K562 (cell line): ENCODE data around the gene ZNF428. TPM values are rescaled to one million over a fixed set of nuclear protein-coding genes. Genes with fewer than 3 reads are reported as not detected.

Experiments
- ADNP ChIP-seq: fragments of 200-800 bp; sonication (Bioruptor generic); IDR thresholded peaks from 2 replicates; pipeline ENCODE4 v1.6.1; 2016; ENCODE audit warnings: missing genetic modification characterization, missing compliant biosample characterization
- GTF3C2 ChIP-seq: IDR thresholded peaks from 3 replicates; pipeline ENCODE4 v1.6.1; 2011; ENCODE audit warnings: borderline replicate concordance, mild to moderate bottlenecking, moderate library complexity; ENCODE audit not compliant: insufficient read length; ENCODE audit errors: extremely low read depth
- KLF13 ChIP-seq: fragments of 450-650 bp; IDR thresholded peaks from 2 replicates; pipeline ENCODE4 v1.6.1; 2016; ENCODE audit warnings: missing genetic modification characterization, low read depth, mild to moderate bottlenecking, missing compliant biosample characterization, moderate library complexity, borderline replicate concordance
- RBM25 ChIP-seq: fragments of 200-400 bp; formaldehyde crosslinking; IDR thresholded peaks from 2 replicates; pipeline ENCODE4 v1.6.1; 2018; ENCODE audit warnings: low read length, low read depth, moderate library complexity; ENCODE audit not compliant: severe bottlenecking
- SMARCA5 ChIP-seq: fragments of 450-650 bp; IDR thresholded peaks from 2 replicates; pipeline ENCODE4 v1.6.1; 2016
- SMARCB1 ChIP-seq: IDR thresholded peaks from 2 replicates; pipeline ENCODE4 v1.6.1; 2011; ENCODE audit warnings: improper control_type of control experiment, low read depth; ENCODE audit not compliant: insufficient read length
- TAL1 ChIP-seq: fragments of 450-650 bp; IDR thresholded peaks from 2 replicates; pipeline ENCODE4 v1.6.1; 2016; ENCODE audit warnings: mild to moderate bottlenecking
- ZNF184 ChIP-seq: sonication (generic); formaldehyde crosslinking; IDR thresholded peaks from 2 replicates; pipeline ENCODE4 v1.5.0; 2020; ENCODE audit warnings: missing genetic modification reagents
- polyA plus RNA-seq, 8 experiments: library from polyadenylated mRNA; depleted of rRNA in 4 of 8; stranded (reverse) in 5 of 8; unstranded in 3 of 8; fragments of >200 nt; fragmentation: Nextera tagmentation in 2 of 8; fragmentation: Illumina TruSeq in 1 of 8; extraction: Ambion mirVana in 2 of 8; extraction: Trizol in 1 of 8; gene quantifications; 2 replicates each; pipeline versions ENCODE4 v1.2.1 to v1.2.3, GENCODE V29; 2011 to 2014; ENCODE audit warnings: inconsistent platforms in 1 of 8, missing spikeins in 1 of 8
- total RNA-seq, 7 experiments: library from RNA; depleted of rRNA in 6 of 7; stranded (reverse); fragments of >200 nt in 6 of 7; fragmentation: Illumina TruSeq in 2 of 7; extraction: Trizol in 2 of 7; gene quantifications; 2 replicates each; pipeline versions ENCODE4 v1.2.1 to v1.2.3, GENCODE V29; 2011 to 2021; ENCODE audit warnings: low replicate concordance in 1 of 7
- TF ChIP-seq, protein P1 (sequence below): sonication (generic); formaldehyde crosslinking; IDR thresholded peaks from 2 replicates; pipeline ENCODE4 v1.8.0; 2022; ENCODE audit warnings: mild to moderate bottlenecking, missing genetic modification reagents
- TF ChIP-seq, protein P2 (sequence below), 2 experiments: fragments of 450-650 bp in 1 of 2; sonication (generic) in 1 of 2; formaldehyde crosslinking in 1 of 2; IDR thresholded peaks; 2 replicates each; pipeline versions ENCODE4 v1.7.1 to v1.9.0; 2016 to 2022; ENCODE audit warnings: inconsistent platforms in 1 of 2, mild to moderate bottlenecking in 1 of 2, missing genetic modification reagents in 1 of 2

ZNF428 gene
- total and polyA plus RNA-seq, 9 of the 15 experiments (the other 6 are each of a cell fraction or from before 2014, with no cell fraction given): 0.15 to 85.7 (median 15.9) TPM

DNA sequence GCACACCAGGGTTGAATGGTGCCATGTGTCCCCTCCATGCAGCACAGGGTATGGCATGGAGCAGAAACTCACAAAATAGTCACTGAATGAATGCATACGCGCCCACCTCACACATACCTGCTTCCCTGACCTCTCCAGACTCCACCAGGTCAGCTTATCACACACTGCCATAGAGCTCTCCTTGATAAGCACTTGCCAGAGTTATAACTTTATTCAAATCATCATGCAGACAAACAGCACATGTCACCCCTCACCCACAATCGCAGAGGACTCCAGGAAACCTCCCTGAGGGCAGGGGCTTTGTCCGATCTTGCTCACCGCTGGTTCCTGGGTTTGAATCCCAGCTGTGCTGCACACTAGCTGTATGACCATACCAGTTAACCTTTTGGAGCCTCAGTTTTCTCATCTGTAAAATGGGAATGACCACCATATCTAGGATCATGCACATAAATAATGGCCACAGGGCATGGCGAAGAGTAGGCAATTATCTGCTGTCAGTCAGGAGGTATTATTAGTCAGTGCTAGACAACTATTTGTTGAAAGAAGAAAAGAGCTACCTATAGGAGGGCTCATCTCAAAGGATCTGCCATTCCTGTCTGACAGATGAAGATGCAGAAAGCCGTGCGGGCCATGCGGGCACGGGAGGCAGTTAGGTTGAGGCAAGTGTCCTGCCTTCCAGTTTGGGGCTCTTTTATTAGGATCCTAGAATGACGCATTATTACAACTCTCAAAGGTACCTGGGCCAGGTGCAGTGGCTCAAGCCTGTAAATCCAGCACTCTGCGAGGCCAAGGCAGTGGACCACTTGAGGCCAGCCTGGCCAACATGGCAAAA, 58.1 kb downstream of the ZNF428 start (continued):
- TF ChIP-seq KLF13 (no peak), ZNF184 (CRISPR knock-in tag) (no peak), SMARCA5 (peak; percentile 80), SMARCB1 (no peak), RBM25 (peak; percentile 86), TAL1 (0 out of 2 replicates have a peak, but pooled peaks have one; percentile 29), GTF3C2 (no peak), ADNP (tag) (peak; percentile 90)
- TF ChIP-seq, protein P1, sequence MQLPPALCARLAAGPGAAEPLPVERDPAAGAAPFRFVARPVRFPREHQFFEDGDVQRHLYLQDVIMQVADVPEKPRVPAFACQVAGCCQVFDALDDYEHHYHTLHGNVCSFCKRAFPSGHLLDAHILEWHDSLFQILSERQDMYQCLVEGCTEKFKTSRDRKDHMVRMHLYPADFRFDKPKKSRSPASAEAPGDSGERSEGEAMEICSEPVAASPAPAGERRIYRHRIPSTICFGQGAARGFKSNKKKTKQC: no peak
- TF ChIP-seq, protein P2, sequence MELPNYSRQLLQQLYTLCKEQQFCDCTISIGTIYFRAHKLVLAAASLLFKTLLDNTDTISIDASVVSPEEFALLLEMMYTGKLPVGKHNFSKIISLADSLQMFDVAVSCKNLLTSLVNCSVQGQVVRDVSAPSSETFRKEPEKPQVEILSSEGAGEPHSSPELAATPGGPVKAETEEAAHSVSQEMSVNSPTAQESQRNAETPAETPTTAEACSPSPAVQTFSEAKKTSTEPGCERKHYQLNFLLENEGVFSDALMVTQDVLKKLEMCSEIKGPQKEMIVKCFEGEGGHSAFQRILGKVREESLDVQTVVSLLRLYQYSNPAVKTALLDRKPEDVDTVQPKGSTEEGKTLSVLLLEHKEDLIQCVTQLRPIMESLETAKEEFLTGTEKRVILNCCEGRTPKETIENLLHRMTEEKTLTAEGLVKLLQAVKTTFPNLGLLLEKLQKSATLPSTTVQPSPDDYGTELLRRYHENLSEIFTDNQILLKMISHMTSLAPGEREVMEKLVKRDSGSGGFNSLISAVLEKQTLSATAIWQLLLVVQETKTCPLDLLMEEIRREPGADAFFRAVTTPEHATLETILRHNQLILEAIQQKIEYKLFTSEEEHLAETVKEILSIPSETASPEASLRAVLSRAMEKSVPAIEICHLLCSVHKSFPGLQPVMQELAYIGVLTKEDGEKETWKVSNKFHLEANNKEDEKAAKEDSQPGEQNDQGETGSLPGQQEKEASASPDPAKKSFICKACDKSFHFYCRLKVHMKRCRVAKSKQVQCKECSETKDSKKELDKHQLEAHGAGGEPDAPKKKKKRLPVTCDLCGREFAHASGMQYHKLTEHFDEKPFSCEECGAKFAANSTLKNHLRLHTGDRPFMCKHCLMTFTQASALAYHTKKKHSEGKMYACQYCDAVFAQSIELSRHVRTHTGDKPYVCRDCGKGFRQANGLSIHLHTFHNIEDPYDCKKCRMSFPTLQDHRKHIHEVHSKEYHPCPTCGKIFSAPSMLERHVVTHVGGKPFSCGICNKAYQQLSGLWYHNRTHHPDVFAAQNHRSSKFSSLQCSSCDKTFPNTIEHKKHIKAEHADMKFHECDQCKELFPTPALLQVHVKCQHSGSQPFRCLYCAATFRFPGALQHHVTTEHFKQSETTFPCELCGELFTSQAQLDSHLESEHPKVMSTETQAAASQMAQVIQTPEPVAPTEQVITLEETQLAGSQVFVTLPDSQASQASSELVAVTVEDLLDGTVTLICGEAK (IDR thresholded peaks at IDR 0.05): peak; percentile 87
- TF ChIP-seq, protein P2 (CRISPR knock-in tag; IDR thresholded peaks at IDR 0.05): peak; percentile 82
